ENCODE measurements around the gene NXPH4.

Gene NXPH4

GRCh38 chr12:57183939-57184725 is 32.5 kb upstream of the NXPH4 start:
- no peak for DNase-seq

GRCh38 chr12:57185403-57185802 is 31.2 kb upstream of the NXPH4 start:
- no peak for DNase-seq

GRCh38 chr12:57185906-57186508 is 30.6 kb upstream of the NXPH4 start:
- no peak for DNase-seq

GRCh38 chr12:57187222-57188089 is 29.1 kb upstream of the NXPH4 start:
- no peak for DNase-seq

- no peak for DNase-seq
Measured at GRCh38 chr12:57188090-57188425, 28.5 kb upstream of the NXPH4 start.

- no peak for DNase-seq
Measured at GRCh38 chr12:57190037-57190436, 26.6 kb upstream of the NXPH4 start.

- DNase-seq: no peak
Measured at GRCh38 chr12:57190821-57191220, 25.8 kb upstream of the NXPH4 start.

GRCh38 chr12:57191410-57191809 is 25.2 kb upstream of the NXPH4 start:
- no peak for DNase-seq

GRCh38 chr12:57192920-57193319 is 23.7 kb upstream of the NXPH4 start:
- no peak for DNase-seq

- DNase-seq: no peak
Measured at GRCh38 chr12:57193706-57194245, 22.8 kb upstream of the NXPH4 start.

GRCh38 chr12:57194253-57194652 is 22.3 kb upstream of the NXPH4 start:
- no peak for DNase-seq

GRCh38 chr12:57195186-57195585 is 21.4 kb upstream of the NXPH4 start:
- DNase-seq: no peak

- DNase-seq: no peak
Measured at GRCh38 chr12:57195611-57196371, 20.8 kb upstream of the NXPH4 start.

GRCh38 chr12:57196439-57196838 is 20.2 kb upstream of the NXPH4 start:
- no peak for DNase-seq

GRCh38 chr12:57196956-57197355 is 19.6 kb upstream of the NXPH4 start:
- no peak for DNase-seq

GRCh38 chr12:57198329-57198728 is 18.3 kb upstream of the NXPH4 start:
- DNase-seq: no peak

- no peak for DNase-seq
Measured at GRCh38 chr12:57199191-57199590, 17.4 kb upstream of the NXPH4 start.

- DNase-seq: no peak
Measured at GRCh38 chr12:57200497-57200896, 16.1 kb upstream of the NXPH4 start.

GRCh38 chr12:57201219-57201618 is 15.4 kb upstream of the NXPH4 start:
- no peak for DNase-seq

GRCh38 chr12:57201631-57202030 is 15.0 kb upstream of the NXPH4 start:
- DNase-seq: no peak

- DNase-seq: no peak
Measured at GRCh38 chr12:57202321-57202720, 14.3 kb upstream of the NXPH4 start.

- DNase-seq: no peak
Measured at GRCh38 chr12:57203201-57203600, 13.4 kb upstream of the NXPH4 start.

GRCh38 chr12:57203791-57204190 is 12.8 kb upstream of the NXPH4 start:
- DNase-seq: no peak

Measured in NCI-H1092 treated with DMSO at 0.1 percent for 48 hours (cell line).